ENCODE results near the gene ACP3. TPM values are rescaled to one million over a fixed set of nuclear protein-coding genes. Genes with fewer than 3 reads are reported as not detected.
A peak's percentile ranks its signal among the peaks of the same experiment; 100 is the strongest.

The ACP3 gene
- total RNA-seq, 4 donors from 2014 or later: 0.22 TPM; not detected in 3

DNA sequence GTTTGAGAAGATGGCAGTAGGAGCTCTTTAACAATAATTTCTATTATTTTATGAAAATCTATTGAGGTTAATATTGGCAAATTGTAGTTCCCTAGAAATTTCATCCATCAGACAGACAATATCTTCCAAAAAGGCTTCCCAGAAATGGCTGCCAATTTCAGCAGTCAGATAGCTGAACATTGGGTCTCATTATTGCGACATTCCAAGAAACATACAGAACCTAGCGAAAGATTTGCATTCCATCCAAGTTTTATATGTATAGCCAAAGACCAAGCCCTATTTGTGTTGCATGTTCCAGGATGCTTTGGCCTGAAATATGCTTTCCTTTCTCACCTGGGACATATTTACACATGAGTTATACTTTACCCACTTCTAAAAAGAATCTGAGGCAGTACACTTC lies 24.5 kb downstream of the ACP3 start:
- Histone ChIP-seq H3K27ac (no peak overlapping the region), H3K9me3 (no peaks in the 10 kb centered on the region), H3K36me3 (no peaks in the 10 kb centered on the region), H3K4me1 (peaks cover 0 to 4% of the 10 kb centered on the region in 2 donors), H3K4me3 (no peak overlapping the region), H3K27me3 (no peaks in the 10 kb centered on the region)
- intact Hi-C loops (cut with DNase I; ENCODE audit: low total_unique reads) (loop anchor here (2.0 to 5.0 kb wide), 2 partner anchors 87 to 304 kb away; partner anchors contain the start of gene CPNE4), in situ Hi-C loops (cut with MboI; ENCODE audit: low sequenced_read_pairs in 4 of 4) (loop anchor here in 1 of 4 donors (10.0 kb wide), 1 partner anchor 87 kb away; no protein-coding TSS in a partner anchor)
- ATAC-seq (no peak), DNase-seq (no peak)
- TF ChIP-seq, protein P1, sequence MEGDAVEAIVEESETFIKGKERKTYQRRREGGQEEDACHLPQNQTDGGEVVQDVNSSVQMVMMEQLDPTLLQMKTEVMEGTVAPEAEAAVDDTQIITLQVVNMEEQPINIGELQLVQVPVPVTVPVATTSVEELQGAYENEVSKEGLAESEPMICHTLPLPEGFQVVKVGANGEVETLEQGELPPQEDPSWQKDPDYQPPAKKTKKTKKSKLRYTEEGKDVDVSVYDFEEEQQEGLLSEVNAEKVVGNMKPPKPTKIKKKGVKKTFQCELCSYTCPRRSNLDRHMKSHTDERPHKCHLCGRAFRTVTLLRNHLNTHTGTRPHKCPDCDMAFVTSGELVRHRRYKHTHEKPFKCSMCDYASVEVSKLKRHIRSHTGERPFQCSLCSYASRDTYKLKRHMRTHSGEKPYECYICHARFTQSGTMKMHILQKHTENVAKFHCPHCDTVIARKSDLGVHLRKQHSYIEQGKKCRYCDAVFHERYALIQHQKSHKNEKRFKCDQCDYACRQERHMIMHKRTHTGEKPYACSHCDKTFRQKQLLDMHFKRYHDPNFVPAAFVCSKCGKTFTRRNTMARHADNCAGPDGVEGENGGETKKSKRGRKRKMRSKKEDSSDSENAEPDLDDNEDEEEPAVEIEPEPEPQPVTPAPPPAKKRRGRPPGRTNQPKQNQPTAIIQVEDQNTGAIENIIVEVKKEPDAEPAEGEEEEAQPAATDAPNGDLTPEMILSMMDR (IDR thresholded peaks at IDR 0.05 in 4 of 5, conservative IDR thresholded peaks at IDR 0.05 in 1 of 5): no peak
- TF ChIP-seq POLR2A (IDR thresholded peaks at IDR 0.05): no peak

DNA sequence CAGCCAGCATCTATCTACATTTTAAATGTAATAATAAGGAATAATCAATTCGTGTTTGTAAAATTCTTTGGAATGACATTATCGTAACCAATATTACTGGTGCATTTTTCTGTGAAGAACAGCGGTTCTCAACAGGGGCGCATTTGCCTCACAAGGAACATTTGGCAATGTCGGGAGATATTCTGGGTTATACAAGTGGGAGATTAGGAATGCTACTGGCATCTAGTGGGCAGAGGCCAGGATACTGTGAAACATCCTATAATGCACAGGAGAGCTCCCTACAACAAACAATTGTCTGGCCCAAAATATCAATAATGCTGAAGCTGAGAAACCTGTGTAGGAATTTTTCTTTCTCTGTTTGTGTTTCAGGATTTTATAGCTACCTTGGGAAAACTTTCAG lies 25.0 kb downstream of the ACP3 start:
- no peak for DNase-seq
- in situ Hi-C loops (cut with MboI; ENCODE audit: low sequenced_read_pairs in 4 of 4): loop anchor here in 1 of 4 donors (10.0 kb wide), 1 partner anchor 87 kb away; no protein-coding TSS in a partner anchor
- Histone ChIP-seq H3K4me1 (peaks cover 0 to 4% of the 10 kb centered on the region in 2 donors), H3K4me3 (no peak overlapping the region), H3K36me3 (no peaks in the 10 kb centered on the region), H3K9me3 (no peaks in the 10 kb centered on the region), H3K27ac (no peak overlapping the region), H3K27me3 (no peaks in the 10 kb centered on the region)
- TF ChIP-seq, protein P1 (IDR thresholded peaks at IDR 0.05 in 4 of 5, conservative IDR thresholded peaks at IDR 0.05 in 1 of 5): no peak
- TF ChIP-seq POLR2A (IDR thresholded peaks at IDR 0.05): no peak
- intact Hi-C loops (cut with DNase I; ENCODE audit: low total_unique reads): loop anchor here (2.0 to 5.0 kb wide), 2 partner anchors 87 to 305 kb away; partner anchors contain the start of gene CPNE4
- ATAC-seq: no peak

DNA sequence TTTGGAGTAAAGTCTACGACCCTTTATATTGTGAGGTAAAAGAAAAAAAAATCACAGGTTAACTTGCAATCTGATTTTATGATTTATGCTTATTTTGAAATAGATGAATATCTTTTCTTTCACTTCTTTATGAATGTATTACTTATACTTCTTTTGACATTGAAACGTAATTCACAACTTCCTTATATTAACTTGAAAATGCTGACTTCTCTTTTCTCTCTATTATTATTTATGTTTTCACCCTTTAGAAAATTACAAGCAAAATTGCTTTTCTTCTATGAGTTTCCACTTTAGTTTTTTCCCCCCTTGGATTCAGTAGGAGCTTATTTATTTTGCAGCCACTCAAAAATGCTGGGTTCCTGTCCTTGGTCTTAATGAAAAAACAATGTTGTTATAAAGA lies 25.4 kb downstream of the ACP3 start:
- DNase-seq (no peak), ATAC-seq (no peak)
- peaks cover 0 to 4% of the 10 kb centered on the region in 2 donors for H3K4me1 ChIP-seq
- no peaks in the 10 kb centered on the region for H3K36me3 ChIP-seq
- intact Hi-C loops (cut with DNase I; ENCODE audit: low total_unique reads): loop anchor here (2.0 to 5.0 kb wide), 2 partner anchors 88 to 305 kb away; partner anchors contain the start of gene CPNE4
- H3K27me3 ChIP-seq: no peaks in the 10 kb centered on the region
- TF ChIP-seq, protein P1 (IDR thresholded peaks at IDR 0.05 in 4 of 5, conservative IDR thresholded peaks at IDR 0.05 in 1 of 5): no peak
- TF ChIP-seq POLR2A (IDR thresholded peaks at IDR 0.05): no peak
- H3K27ac ChIP-seq: no peak overlapping the region
- in situ Hi-C loops (cut with MboI; ENCODE audit: low sequenced_read_pairs in 4 of 4): loop anchor here in 1 of 4 donors (10.0 kb wide), 1 partner anchor 88 kb away; no protein-coding TSS in a partner anchor
- H3K4me3 ChIP-seq: no peak overlapping the region
- H3K9me3 ChIP-seq: no peaks in the 10 kb centered on the region

DNA sequence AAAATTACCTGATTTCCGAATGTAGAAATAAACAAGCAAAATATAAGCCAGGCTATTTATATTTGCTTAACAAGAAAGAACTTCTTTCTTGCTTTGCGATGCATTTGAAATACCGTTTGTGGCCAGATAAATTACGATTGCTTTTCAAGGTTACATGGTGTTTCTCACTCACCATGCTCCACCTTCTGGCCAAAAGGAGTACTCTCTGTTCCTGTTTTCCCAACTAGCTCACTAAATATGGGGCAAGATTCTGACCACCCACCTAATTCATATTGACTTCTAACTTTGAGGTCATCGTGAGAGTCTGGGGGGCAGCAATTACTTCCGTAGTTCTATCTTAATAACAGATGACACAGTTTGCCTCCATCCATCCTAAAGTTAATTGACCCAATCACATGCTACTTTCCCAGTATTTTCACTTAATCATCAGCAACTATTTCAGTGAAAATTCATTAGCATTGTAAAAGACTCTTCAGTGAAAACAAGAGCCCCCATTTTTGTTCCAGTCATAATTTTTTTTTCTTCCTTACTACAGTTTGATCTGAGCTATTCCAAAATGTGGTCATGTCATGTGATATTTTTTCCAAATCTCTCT lies 25.9 kb downstream of the ACP3 start:
- intact Hi-C loops (cut with DNase I; ENCODE audit: low total_unique reads) (loop anchor here (2.0 to 5.0 kb wide), 2 partner anchors 88 to 306 kb away; partner anchors contain the start of gene CPNE4), in situ Hi-C loops (cut with MboI; ENCODE audit: low sequenced_read_pairs in 4 of 4) (loop anchor here in 1 of 4 donors (10.0 kb wide), 1 partner anchor 88 kb away; no protein-coding TSS in a partner anchor)
- ATAC-seq: peak in 1 of 2 donors; percentile 41
- TF ChIP-seq, protein P1 (IDR thresholded peaks at IDR 0.05 in 4 of 5, conservative IDR thresholded peaks at IDR 0.05 in 1 of 5): peak in 4 of 5 experiments; percentile 35 to 66 (median 56)
- TF ChIP-seq POLR2A (IDR thresholded peaks at IDR 0.05): no peak
- Histone ChIP-seq H3K36me3 (no peaks in the 10 kb centered on the region), H3K9me3 (no peaks in the 10 kb centered on the region), H3K4me3 (no peak overlapping the region), H3K27me3 (no peaks in the 10 kb centered on the region), H3K27ac (no peak overlapping the region), H3K4me1 (peaks cover 0 to 4% of the 10 kb centered on the region in 2 donors)
- no peak for DNase-seq

Measured in gastrocnemius medialis (tissue), 4 donors.